Epithelial cell of proximal tubule (primary cell): Measurements from ENCODE around the gene HIVEP3. TPM values are rescaled to one million over a fixed set of nuclear protein-coding genes. Genes with fewer than 3 reads are reported as not detected.

Experiments used
- DNase-seq: peaks from one replicate; pipeline ENCODE4 v3.0.0-alpha.2; 2011; ENCODE audit warnings: low read depth
- H3K4me3 ChIP-seq: 2 replicates; pipeline ENCODE4 v1.5.1; 2011; ENCODE audit warnings: low read depth, mild to moderate bottlenecking, low read length
- total RNA-seq: library from RNA; depleted of rRNA; stranded (reverse); fragments of >200 nt; gene quantifications from 2 replicates; pipeline ENCODE4 v1.2.3, GENCODE V29; 2015
- TF ChIP-seq, protein P1 (sequence below): conservative IDR thresholded peaks from 2 replicates; pipeline ENCODE4 v1.5.1; 2012; ENCODE audit warnings: low read depth, mild to moderate bottlenecking, low read length

The HIVEP3 gene
- total RNA-seq, 1 donor from 2014 or later: 3.9 TPM

DNA sequence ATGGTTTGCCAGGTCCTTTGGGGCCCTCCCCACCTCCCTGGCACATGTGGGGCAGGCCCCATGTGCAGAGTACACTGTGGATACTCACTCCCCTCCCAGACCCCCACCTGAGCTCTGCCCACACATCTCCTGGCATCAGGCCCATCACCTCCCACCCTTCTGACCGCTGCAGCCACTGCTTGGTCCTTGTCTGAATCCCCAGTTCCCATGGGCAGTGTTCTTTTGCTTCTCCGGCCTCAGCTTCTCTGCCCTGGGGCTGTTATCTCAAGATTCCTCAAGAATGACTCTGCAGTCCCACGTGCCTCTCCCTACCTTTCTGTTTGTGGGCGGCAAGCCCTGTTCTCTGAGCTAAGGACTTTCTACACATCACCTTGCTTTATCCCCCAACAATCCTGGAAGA is 246.5 kb downstream of the HIVEP3 start:
- no peak for DNase-seq
- no peak overlapping the region for H3K4me3 ChIP-seq
- TF ChIP-seq, protein P1, sequence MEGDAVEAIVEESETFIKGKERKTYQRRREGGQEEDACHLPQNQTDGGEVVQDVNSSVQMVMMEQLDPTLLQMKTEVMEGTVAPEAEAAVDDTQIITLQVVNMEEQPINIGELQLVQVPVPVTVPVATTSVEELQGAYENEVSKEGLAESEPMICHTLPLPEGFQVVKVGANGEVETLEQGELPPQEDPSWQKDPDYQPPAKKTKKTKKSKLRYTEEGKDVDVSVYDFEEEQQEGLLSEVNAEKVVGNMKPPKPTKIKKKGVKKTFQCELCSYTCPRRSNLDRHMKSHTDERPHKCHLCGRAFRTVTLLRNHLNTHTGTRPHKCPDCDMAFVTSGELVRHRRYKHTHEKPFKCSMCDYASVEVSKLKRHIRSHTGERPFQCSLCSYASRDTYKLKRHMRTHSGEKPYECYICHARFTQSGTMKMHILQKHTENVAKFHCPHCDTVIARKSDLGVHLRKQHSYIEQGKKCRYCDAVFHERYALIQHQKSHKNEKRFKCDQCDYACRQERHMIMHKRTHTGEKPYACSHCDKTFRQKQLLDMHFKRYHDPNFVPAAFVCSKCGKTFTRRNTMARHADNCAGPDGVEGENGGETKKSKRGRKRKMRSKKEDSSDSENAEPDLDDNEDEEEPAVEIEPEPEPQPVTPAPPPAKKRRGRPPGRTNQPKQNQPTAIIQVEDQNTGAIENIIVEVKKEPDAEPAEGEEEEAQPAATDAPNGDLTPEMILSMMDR: no peak

DNA sequence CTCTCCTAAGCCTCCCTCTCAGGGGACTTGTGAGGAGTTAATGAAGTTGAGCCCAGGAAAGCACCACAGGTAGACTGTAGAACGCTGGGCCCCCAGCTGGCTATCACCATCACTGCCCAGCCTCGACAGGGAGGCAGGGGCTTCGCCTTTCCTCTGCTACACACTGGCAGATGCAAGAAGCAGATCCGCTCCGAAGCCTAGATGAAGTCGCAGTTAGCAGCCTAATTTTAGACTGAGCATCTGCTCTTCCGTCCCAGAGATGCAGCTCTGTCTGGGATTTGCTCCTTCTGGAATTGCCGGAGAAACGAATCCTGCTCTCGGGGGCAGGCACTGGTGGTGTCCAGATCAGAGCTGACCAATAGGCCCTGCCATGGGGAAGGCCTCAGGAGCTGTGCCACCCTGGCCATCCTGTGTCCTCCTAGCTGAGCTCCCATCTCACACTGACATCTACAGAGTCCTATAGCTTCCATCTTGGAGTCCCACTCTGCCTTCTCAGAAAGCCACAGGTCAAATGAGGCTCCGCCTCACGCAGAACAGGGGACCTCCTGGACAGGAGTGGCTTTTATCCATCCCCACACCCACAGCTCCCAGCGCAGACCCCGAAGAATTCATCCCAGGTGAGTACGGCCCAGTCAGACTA is 247.5 kb downstream of the HIVEP3 start:
- DNase-seq: no peak
- H3K4me3 ChIP-seq: no peak overlapping the region
- TF ChIP-seq, protein P1: no peak

DNA sequence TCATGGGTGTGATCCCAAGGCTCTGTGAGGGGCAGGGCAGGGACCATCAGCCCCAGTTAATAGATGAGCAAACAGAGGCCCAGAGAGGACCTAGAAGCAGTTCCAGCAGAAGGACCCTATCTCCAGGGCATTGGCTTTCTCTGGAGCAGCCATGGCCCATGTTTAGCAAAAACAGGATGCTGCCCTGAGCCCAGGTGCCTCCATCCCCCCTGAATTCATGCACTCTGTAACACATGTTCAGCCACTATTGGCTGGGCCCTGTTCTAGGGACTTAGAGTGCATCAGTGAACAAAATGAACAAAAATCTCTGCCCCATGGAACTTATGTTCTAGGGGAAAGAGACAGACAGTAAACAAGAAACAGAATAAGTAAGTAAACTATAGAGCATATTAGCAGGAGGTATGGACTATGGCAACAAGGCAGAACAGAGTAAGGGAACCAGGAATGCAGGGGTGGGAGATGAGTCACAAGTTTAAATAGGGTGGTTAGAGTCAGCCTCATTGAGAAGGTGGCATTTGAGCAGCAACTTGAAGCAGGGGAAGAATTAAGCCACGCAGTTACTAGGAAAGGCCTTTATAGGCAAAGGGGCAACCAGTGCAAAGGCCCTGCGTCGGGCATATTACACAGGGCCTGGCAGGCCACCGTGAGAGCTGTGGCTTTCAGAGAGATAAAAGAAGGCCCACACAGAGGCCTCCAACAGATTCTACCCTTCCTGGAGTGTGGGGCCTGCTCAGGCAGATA is 248.3 kb downstream of the HIVEP3 start:
- H3K4me3 ChIP-seq: no peak overlapping the region
- DNase-seq: no peak
- TF ChIP-seq, protein P1: no peak

DNA sequence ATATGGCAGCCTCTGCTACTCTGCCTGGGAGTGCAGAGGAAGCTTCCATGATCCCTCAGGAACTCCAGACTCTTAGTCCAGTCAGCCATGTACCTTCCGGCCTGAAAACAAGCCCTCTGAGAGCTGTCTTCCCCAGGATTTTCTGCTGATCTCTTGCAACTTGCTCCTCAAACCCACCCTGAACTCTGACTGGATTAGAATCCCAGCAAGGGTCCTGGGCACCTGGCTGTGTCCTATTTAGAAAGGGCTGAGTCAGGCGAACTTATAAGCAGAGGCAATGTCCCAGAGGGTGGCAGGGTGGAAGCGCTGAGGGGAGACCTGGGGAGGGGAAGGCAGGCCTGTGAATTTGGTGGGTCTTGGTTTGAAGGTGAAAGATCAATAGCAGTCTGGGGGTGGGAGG is 249.8 kb downstream of the HIVEP3 start:
- TF ChIP-seq, protein P1: no peak
- H3K4me3 ChIP-seq: no peak overlapping the region
- DNase-seq: no peak

DNA sequence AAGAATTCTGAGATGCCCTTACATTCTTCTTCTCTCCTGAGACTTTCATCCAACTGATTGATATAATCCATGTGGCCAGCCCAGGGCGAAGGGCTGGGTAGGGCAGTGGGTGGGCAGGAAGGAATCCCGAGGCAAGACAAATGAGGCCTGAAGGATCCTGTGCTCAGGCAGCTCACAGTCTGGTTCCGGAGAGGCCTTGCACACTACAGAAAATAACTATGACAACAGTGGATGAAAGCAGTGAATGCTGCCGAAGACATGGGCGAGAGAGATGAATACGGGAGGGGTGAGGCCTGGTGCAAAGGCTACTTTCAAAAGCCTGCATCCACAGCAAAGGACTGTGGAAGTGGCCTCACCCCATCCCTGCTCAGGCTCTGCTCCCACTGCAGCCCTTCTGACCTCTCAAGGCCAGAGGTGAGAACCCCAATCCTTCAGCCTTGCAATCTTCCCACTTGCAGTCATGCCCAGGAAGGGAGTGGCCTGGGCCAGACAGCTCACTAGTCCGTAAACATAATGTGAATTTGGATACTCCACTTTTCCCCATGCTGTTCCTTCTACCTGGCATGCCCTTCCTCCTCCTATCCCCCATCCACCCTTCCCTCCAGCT is 250.6 kb downstream of the HIVEP3 start:
- TF ChIP-seq, protein P1: no peak
- no peak overlapping the region for H3K4me3 ChIP-seq
- no peak for DNase-seq

DNA sequence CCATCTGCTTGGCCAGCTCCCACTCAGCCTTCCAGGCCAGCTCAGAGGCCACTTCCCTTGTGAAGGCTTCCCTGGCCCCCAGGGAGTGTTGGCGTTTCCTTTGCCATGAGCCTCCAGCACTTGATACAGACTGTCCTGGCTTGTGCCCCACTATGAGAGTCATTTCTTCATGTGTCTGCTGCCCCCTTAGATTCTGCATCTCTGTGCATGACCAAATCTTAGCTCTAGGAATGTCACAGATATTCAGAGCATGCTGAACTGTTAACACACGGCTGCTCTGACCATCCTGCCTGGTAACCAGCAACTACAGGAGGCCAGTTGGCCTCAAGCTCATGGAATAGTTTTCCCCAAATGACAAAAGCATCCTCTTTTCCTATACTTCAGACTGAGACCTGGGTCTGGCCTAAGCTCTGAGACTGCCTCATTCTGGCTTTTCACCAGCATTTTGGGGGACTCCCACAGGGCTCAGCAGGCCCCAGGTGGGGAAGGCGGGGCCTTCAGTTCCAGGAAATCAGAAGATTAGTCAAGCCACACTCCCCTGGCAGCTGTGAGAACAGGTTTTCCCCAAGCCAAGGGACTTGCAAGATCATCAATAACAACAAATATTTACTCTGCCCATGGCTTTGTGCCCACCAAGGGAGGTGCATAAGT is 251.6 kb downstream of the HIVEP3 start:
- TF ChIP-seq, protein P1: no peak
- no peak for DNase-seq
- H3K4me3 ChIP-seq: no peak overlapping the region
